MM.1S (cell line): ENCODE data around the gene EPSTI1.

Source experiments
- DNase-seq: peaks from one replicate; pipeline ENCODE4 v3.0.0-alpha.2; 2015
- H2AFZ ChIP-seq: fragments of 300-600 bp; sonication (generic); 2 replicates; pipeline ENCODE4 v1.6.0; 2016; ENCODE audit warnings: antibody characterized with exemption, low read length
- H3F3A ChIP-seq: fragments of 300-600 bp; sonication (generic); 2 replicates; pipeline ENCODE4 v1.6.1; 2016; ENCODE audit warnings: mild to moderate bottlenecking, antibody characterized with exemption, low read length, moderate library complexity, mixed read lengths; ENCODE audit not compliant: insufficient read depth
- H3K27ac ChIP-seq: fragments of 300-600 bp; sonication (generic); 2 replicates; pipeline ENCODE4 v1.5.1; 2016; ENCODE audit warnings: mild to moderate bottlenecking, low read length
- H3K27me3 ChIP-seq: fragments of 300-600 bp; sonication (generic); replicated peaks from 2 replicates; pipeline ENCODE4 v1.6.0; 2016; ENCODE audit warnings: low read length; ENCODE audit not compliant: insufficient read depth
- H3K36me3 ChIP-seq: fragments of 300-600 bp; sonication (generic); replicated peaks from 2 replicates; pipeline ENCODE4 v1.6.1; 2016; ENCODE audit warnings: mild to moderate bottlenecking, low read length, mixed read lengths; ENCODE audit not compliant: insufficient read depth
- H3K4me1 ChIP-seq: fragments of 300-600 bp; sonication (generic); 2 replicates; pipeline ENCODE4 v1.6.1; 2016; ENCODE audit warnings: low read length, mixed read lengths
- H3K4me2 ChIP-seq: fragments of 300-600 bp; sonication (generic); 2 replicates; pipeline ENCODE4 v1.6.0; 2016; ENCODE audit warnings: low read depth, low read length
- H3K4me3 ChIP-seq: fragments of 300-600 bp; sonication (generic); 2 replicates; pipeline ENCODE4 v1.5.1; 2016; ENCODE audit warnings: low read length, mixed read lengths
- H3K79me2 ChIP-seq: fragments of 300-600 bp; sonication (generic); 2 replicates; pipeline ENCODE4 v1.6.1; 2016; ENCODE audit warnings: mixed run types, low read length, mixed read lengths
- H3K9ac ChIP-seq: fragments of 300-600 bp; sonication (generic); 2 replicates; pipeline ENCODE4 v1.6.1; 2016; ENCODE audit warnings: low read length, mixed read lengths
- H3K9me2 ChIP-seq: fragments of 300-600 bp; sonication (generic); replicated peaks from 2 replicates; pipeline ENCODE4 v1.6.1; 2016; ENCODE audit warnings: mild to moderate bottlenecking, low read length, mixed read lengths; ENCODE audit not compliant: insufficient read depth
- H3K9me3 ChIP-seq: fragments of 300-600 bp; sonication (generic); replicated peaks from 2 replicates; pipeline ENCODE4 v1.6.1; 2016; ENCODE audit warnings: mild to moderate bottlenecking, low read length, mixed read lengths; ENCODE audit not compliant: insufficient read depth
- H4K20me1 ChIP-seq: fragments of 300-600 bp; sonication (generic); 2 replicates; pipeline ENCODE4 v1.6.1; 2016; ENCODE audit warnings: mild to moderate bottlenecking, low read length, moderate library complexity, mixed read lengths; ENCODE audit not compliant: insufficient read depth
- EZH2 ChIP-seq: fragments of 300-600 bp; sonication (generic); optimal IDR thresholded peaks from 2 replicates; pipeline ENCODE3; 2017; ENCODE audit warnings: low read depth, mild to moderate bottlenecking, antibody characterized with exemption, low read length, mixed read lengths
- EZH2phosphoT487 ChIP-seq: fragments of 300-600 bp; sonication (generic); IDR thresholded peaks from 2 replicates; pipeline ENCODE4 v1.6.1; 2018; ENCODE audit warnings: antibody characterized with exemption, low read length
- TF ChIP-seq, protein P1 (sequence below): fragments of 300-600 bp; sonication (generic); IDR thresholded peaks from 2 replicates; pipeline ENCODE4 v1.5.1; 2016; ENCODE audit warnings: antibody characterized with exemption, low read length, mixed read lengths

Gene EPSTI1

DNA sequence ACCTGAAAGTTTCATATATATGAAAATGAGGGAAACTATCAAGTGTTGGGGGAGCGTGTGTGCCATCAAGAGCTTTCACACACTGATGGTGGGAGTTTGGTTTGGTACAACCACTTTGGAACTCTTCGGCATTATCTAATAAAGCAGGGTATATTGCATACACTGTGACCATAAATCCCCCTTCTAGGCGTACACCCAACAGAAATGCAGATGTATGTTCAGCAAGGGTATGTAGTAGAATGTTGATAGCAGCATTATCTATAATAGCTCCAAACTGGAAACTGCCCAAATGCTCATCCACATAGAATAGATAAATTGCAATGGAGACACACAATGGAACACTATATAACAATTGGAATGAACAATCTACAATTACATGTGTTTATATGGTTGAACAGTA lies 139.9 kb downstream of the EPSTI1 start:
- H2AFZ ChIP-seq, result no peak overlapping the region

GRCh38 chr13:42849200-42849599 lies 142.8 kb downstream of the EPSTI1 start:
- Histone ChIP-seq H3K9ac (no peak overlapping the region), H3K27me3 (no peaks in the 10 kb centered on the region), H3K4me3 (no peak overlapping the region), H3F3A (no peaks in the 10 kb centered on the region), H3K27ac (no peak overlapping the region), H3K36me3 (no peaks in the 10 kb centered on the region), H3K79me2 (no peaks in the 10 kb centered on the region), H3K9me3 (no peaks in the 10 kb centered on the region), H3K4me2 (no peak overlapping the region), H4K20me1 (no peaks in the 10 kb centered on the region), H2AFZ (no peak overlapping the region), H3K4me1 (no peaks in the 10 kb centered on the region), H3K9me2 (no peaks in the 10 kb centered on the region)
- no peak for DNase-seq
- no peak for TF ChIP-seq EZH2phosphoT487
- TF ChIP-seq, protein P1, sequence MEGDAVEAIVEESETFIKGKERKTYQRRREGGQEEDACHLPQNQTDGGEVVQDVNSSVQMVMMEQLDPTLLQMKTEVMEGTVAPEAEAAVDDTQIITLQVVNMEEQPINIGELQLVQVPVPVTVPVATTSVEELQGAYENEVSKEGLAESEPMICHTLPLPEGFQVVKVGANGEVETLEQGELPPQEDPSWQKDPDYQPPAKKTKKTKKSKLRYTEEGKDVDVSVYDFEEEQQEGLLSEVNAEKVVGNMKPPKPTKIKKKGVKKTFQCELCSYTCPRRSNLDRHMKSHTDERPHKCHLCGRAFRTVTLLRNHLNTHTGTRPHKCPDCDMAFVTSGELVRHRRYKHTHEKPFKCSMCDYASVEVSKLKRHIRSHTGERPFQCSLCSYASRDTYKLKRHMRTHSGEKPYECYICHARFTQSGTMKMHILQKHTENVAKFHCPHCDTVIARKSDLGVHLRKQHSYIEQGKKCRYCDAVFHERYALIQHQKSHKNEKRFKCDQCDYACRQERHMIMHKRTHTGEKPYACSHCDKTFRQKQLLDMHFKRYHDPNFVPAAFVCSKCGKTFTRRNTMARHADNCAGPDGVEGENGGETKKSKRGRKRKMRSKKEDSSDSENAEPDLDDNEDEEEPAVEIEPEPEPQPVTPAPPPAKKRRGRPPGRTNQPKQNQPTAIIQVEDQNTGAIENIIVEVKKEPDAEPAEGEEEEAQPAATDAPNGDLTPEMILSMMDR, result no peak
- no peak for TF ChIP-seq EZH2

More for the DNA sequence above, 139.9 kb downstream of the EPSTI1 start:
- no peaks in the 10 kb centered on the region for H4K20me1 ChIP-seq
- no peak overlapping the region for H3K9ac ChIP-seq
- no peak overlapping the region for H3K4me3 ChIP-seq
- DNase-seq, result no peak
- H3F3A ChIP-seq, result no peaks in the 10 kb centered on the region
- H3K27me3 ChIP-seq, result no peaks in the 10 kb centered on the region
- H3K4me1 ChIP-seq, result no peaks in the 10 kb centered on the region
- H3K9me2 ChIP-seq, result no peaks in the 10 kb centered on the region
- H3K79me2 ChIP-seq, result no peaks in the 10 kb centered on the region
- H3K27ac ChIP-seq, result no peak overlapping the region
- no peaks in the 10 kb centered on the region for H3K36me3 ChIP-seq
- TF ChIP-seq, protein P1, result no peak
- TF ChIP-seq EZH2phosphoT487, result no peak
- no peak for TF ChIP-seq EZH2
- H3K9me3 ChIP-seq, result no peaks in the 10 kb centered on the region
- H3K4me2 ChIP-seq, result no peak overlapping the region

DNA sequence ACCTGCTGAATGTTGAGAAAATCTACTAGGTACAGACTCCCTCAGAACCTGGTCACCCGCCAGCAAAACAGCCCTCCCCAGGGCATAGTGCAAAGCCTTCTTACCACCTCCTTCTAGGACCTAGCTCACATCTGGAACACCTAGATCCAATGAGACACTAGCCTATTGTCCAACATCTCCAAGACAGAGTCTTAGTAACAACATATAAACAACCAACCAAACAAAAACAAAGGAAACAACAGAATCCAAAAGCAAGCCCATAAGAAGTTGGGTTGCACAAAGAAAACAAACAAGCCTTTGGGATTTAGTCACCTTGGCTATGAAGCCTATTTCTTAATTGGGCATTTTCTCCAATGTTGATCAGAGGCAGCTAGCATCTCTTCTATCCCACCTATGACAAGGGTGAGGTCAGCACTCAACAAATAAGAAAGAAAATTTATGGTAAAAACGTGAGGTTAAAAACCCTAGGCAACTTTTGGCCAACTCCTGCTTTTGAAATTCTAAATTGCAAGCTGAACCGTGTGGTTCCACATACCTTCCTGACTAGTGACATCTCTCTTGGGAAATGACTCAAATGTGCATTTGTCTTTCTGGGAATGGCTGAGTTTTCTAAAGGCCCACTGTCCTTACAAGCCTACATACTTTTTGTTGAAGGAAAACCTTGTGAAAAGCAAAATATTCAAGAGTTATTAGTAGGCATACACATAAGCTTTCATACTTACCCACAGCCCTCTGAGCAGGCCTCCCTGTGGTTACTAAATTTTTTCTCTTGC lies 144.0 kb downstream of the EPSTI1 start:
- Histone ChIP-seq H3K4me1 (no peaks in the 10 kb centered on the region), H3K4me3 (no peak overlapping the region), H3K9me3 (no peaks in the 10 kb centered on the region), H3K27ac (no peak overlapping the region), H3K9ac (no peak overlapping the region), H3K4me2 (no peak overlapping the region), H3K9me2 (no peaks in the 10 kb centered on the region), H3K27me3 (no peaks in the 10 kb centered on the region), H3K36me3 (no peaks in the 10 kb centered on the region), H4K20me1 (no peaks in the 10 kb centered on the region), H3F3A (no peaks in the 10 kb centered on the region), H2AFZ (no peak overlapping the region), H3K79me2 (no peaks in the 10 kb centered on the region)
- TF ChIP-seq EZH2, result no peak
- no peak for DNase-seq
